ENCODE measurements around the gene NOM1.
"Not testable (repeated sequence)": the region's sequence is repeated elsewhere in the genome, so short reads cannot be mapped to it uniquely, and the experiment has no call there.

The NOM1 gene

DNA sequence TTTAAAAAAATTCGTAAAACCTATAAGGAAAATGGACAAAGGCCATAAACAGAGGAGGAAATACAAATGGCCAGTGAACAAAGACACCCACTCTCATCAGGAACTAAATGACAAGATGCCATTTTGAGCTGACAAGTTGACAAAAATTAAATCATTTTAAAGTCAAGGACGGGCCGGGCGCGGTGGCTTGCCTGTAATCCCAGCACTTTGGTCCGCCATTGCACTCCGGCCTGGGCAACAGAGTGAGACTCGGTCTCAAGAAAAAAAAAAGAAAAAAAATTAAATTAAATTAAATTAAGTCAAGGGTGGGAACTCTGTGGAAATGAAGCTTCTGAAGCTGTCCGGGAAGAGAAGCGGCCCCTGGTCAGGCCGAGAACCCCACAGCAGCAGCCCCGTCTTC is 1.2 kb upstream of the NOM1 start:
- peak overlapping the region; percentile 59 for H3K4me3 ChIP-seq (ENCODE audit: low read depth, low read length)
- DNase-seq (ENCODE audit: low read depth) = no peak
- TF ChIP-seq POLR2A (IDR thresholded peaks at IDR 0.05; ENCODE audit: extremely low read depth, insufficient read length) (no peak), MYC (IDR thresholded peaks at IDR 0.05; ENCODE audit: low read depth, low read length) (no peak)
- TF ChIP-seq, protein P1, sequence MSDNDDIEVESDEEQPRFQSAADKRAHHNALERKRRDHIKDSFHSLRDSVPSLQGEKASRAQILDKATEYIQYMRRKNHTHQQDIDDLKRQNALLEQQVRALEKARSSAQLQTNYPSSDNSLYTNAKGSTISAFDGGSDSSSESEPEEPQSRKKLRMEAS (IDR thresholded peaks at IDR 0.05; ENCODE audit: low read depth, low read length) = no peak
- TF ChIP-seq, protein P2, sequence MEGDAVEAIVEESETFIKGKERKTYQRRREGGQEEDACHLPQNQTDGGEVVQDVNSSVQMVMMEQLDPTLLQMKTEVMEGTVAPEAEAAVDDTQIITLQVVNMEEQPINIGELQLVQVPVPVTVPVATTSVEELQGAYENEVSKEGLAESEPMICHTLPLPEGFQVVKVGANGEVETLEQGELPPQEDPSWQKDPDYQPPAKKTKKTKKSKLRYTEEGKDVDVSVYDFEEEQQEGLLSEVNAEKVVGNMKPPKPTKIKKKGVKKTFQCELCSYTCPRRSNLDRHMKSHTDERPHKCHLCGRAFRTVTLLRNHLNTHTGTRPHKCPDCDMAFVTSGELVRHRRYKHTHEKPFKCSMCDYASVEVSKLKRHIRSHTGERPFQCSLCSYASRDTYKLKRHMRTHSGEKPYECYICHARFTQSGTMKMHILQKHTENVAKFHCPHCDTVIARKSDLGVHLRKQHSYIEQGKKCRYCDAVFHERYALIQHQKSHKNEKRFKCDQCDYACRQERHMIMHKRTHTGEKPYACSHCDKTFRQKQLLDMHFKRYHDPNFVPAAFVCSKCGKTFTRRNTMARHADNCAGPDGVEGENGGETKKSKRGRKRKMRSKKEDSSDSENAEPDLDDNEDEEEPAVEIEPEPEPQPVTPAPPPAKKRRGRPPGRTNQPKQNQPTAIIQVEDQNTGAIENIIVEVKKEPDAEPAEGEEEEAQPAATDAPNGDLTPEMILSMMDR (IDR thresholded peaks at IDR 0.05; ENCODE audit: low read depth, low read length) = no peak

DNA sequence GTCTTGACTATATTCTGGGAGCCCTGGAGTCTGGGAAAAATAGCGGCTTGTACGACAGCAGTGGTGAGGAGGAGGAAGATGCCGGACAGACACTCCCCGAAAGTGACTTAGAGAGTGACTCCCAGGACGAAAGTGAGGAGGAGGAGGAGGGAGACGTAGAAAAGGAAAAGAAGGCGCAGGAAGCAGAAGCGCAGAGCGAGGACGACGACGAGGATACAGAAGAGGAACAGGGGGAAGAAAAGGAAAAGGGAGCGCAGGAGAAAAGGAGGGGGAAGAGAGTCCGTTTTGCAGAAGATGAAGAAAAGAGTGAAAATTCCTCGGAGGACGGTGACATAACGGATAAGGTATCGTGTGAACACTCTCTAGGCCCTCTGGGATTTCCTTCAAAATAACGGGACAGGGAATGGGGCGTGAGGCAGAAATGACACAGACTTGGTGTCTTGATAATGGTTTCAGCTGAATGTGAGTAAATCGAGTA is 908 bp downstream of the NOM1 start:
- TF ChIP-seq POLR2A (IDR thresholded peaks at IDR 0.05; ENCODE audit: extremely low read depth, insufficient read length) = no peak
- TF ChIP-seq, protein P2 (IDR thresholded peaks at IDR 0.05; ENCODE audit: low read depth, low read length) = no peak
- TF ChIP-seq MYC (IDR thresholded peaks at IDR 0.05; ENCODE audit: low read depth, low read length) = no peak
- TF ChIP-seq, protein P1 (IDR thresholded peaks at IDR 0.05; ENCODE audit: low read depth, low read length) = no peak
- H3K4me3 ChIP-seq (ENCODE audit: low read depth, low read length) = peak overlapping the region; percentile 83
- DNase-seq (ENCODE audit: low read depth) = no peak

DNA sequence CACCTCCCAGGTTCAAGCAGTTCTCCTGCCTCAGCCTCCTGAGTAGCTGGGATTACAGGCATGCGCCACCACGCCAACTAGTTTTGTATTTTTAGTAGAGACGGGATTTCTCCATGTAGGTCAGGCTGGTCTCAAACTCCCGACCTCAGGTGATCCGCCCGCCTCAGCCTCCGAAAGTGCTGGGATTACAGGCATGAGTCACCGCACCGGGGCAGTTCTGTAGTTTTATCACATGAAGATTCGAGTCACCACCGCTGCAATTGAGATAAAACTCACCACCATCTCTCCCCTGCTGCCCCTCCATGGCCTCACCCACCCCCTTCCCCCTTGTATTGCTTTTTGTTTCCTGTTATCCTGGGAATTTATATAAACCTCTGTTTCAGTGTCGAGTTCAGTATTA is 3.7 kb downstream of the NOM1 start:
- DNase-seq (ENCODE audit: low read depth); H3K4me3 ChIP-seq (ENCODE audit: low read depth, low read length): not testable (repeated sequence)

DNA sequence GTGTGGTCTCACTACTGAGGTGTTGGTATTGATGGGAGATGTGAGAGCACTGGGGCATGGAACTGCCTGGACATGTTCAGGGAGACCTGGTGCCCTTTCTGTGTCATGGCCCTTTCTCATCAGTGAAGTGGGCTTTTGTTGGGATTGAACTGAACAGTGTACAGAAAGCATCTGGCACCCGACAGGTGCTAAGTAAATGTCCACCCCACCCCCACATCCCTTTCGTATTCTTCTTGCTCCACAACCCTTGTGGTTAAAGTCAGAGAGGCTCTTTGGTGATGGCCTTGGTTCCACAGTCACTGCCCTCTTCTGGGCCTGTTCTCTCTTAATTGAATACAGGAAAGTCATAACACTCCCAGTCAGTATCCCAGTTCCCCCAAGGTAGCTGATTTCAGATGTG is 5.4 kb downstream of the NOM1 start:
- no peak overlapping the region for H3K4me3 ChIP-seq (ENCODE audit: low read depth, low read length)
- TF ChIP-seq, protein P1 (IDR thresholded peaks at IDR 0.05; ENCODE audit: low read depth, low read length) = no peak
- TF ChIP-seq MYC (IDR thresholded peaks at IDR 0.05; ENCODE audit: low read depth, low read length) = no peak
- no peak for DNase-seq (ENCODE audit: low read depth)

DNA sequence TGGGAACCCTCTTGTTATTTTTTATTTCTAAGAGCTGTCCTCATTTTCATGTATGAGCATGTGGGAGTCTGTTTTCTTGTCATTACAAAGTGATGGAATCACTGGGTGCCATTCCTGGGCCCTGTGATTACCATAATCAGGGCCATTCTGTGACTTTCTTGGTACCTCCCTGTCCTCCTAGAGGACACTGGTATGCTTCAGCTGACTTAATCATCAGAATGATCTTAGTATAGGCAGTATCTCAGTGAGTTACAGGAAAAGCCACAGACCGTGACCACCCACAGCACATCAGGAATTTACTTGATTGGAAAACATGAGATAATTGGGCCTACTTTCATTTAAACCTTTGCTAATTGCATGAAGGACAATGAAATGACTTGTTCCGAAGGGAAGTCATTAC is 7.2 kb downstream of the NOM1 start:
- TF ChIP-seq MYC (IDR thresholded peaks at IDR 0.05; ENCODE audit: low read depth, low read length) (no peak), POLR2A (IDR thresholded peaks at IDR 0.05; ENCODE audit: extremely low read depth, insufficient read length) (no peak)
- TF ChIP-seq, protein P1 (IDR thresholded peaks at IDR 0.05; ENCODE audit: low read depth, low read length) = no peak
- TF ChIP-seq, protein P2 (IDR thresholded peaks at IDR 0.05; ENCODE audit: low read depth, low read length) = no peak
- no peak overlapping the region for H3K4me3 ChIP-seq (ENCODE audit: low read depth, low read length)
- no peak for DNase-seq (ENCODE audit: low read depth)

DNA sequence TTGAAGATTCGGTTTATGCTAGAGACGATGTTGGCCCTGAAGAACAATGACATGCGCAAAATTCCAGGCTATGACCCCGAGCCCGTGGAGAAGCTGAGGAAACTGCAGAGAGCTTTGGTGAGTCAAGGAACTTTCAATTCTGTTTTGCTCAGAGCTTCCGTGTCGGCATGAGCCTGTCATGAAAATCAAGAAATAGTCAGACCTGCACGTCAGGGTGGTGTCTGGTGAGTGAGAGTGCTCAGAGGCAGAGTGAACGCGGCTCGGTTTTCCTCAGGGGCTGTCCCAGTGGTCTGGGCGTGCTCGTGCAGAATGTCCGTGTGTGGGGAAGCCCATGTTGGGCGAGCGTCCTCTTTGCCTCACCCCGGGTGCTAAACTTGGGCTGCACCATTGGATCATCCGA is 12.6 kb downstream of the NOM1 start:
- DNase-seq (ENCODE audit: low read depth) = no peak
- TF ChIP-seq POLR2A (IDR thresholded peaks at IDR 0.05; ENCODE audit: extremely low read depth, insufficient read length) = no peak
- no peak for TF ChIP-seq MYC (IDR thresholded peaks at IDR 0.05; ENCODE audit: low read depth, low read length)
- TF ChIP-seq, protein P2 (IDR thresholded peaks at IDR 0.05; ENCODE audit: low read depth, low read length) = no peak
- TF ChIP-seq, protein P1 (IDR thresholded peaks at IDR 0.05; ENCODE audit: low read depth, low read length) = no peak
- no peak overlapping the region for H3K4me3 ChIP-seq (ENCODE audit: low read depth, low read length)

DNA sequence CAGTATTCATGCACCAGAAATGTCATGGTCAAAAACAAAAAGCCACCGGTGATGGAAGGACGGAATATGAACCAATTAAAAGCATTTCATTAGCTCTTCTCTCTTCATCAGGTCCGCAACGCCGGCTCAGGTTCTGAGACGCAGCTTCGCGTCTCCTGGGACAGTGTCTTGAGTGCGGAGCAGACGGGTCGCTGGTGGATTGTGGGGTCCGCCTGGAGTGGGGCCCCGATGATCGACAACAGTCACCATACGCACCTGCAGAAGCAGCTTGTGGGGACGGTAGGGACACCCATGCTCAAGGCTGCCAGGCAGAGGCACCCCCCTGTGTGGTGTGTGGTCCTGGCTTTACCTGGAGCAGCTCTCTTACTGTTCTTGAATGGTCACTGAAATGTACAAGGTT is 13.4 kb downstream of the NOM1 start:
- H3K4me3 ChIP-seq (ENCODE audit: low read depth, low read length) = no peak overlapping the region
- no peak for DNase-seq (ENCODE audit: low read depth)
- TF ChIP-seq, protein P1 (IDR thresholded peaks at IDR 0.05; ENCODE audit: low read depth, low read length) = no peak
- TF ChIP-seq MYC (IDR thresholded peaks at IDR 0.05; ENCODE audit: low read depth, low read length) = no peak
- TF ChIP-seq, protein P2 (IDR thresholded peaks at IDR 0.05; ENCODE audit: low read depth, low read length) = no peak
- TF ChIP-seq POLR2A (IDR thresholded peaks at IDR 0.05; ENCODE audit: extremely low read depth, insufficient read length) = no peak

Measured in NB4 (cell line).